Left ventricle myocardium inferior (tissue), 1 donor: ENCODE results near the gene APP. TPM values are rescaled to one million over a fixed set of nuclear protein-coding genes. Genes with fewer than 3 reads are reported as not detected.
A peak's percentile ranks its signal among the peaks of the same experiment; 100 is the strongest.

Experiments used
- DNase-seq: peaks from one replicate; pipeline ENCODE4 v3.0.0-alpha.2; 2020
- H3K27ac ChIP-seq: fragments of 200-600 bp; replicated peaks from 2 replicates; pipeline ENCODE4 v1.8.0; 2021
- H3K27me3 ChIP-seq: fragments of 200-600 bp; 2 replicates; pipeline ENCODE4 v1.8.0; 2021; ENCODE audit warnings: low read depth
- H3K36me3 ChIP-seq: fragments of 200-600 bp; 2 replicates; pipeline ENCODE4 v1.8.0; 2021
- H3K4me1 ChIP-seq: fragments of 200-600 bp; 2 replicates; pipeline ENCODE4 v1.8.0; 2021
- H3K4me3 ChIP-seq: fragments of 200-600 bp; 2 replicates; pipeline ENCODE4 v1.8.0; 2021; ENCODE audit warnings: mild to moderate bottlenecking, moderate library complexity
- H3K9me3 ChIP-seq: fragments of 200-600 bp; replicated peaks from 2 replicates; pipeline ENCODE4 v1.8.0; 2021
- intact Hi-C: fragments of 100-400 bp; cut with micrococcal nuclease; formaldehyde crosslinking; loops from one replicate; pipeline ENCODE4 v1.11.0; 2022
- total RNA-seq: library from RNA; stranded (reverse); fragmentation: NEBNext Ultra II Directional; extraction: Animal tissue kit (Norgen Biotek cat#: 25700); gene quantifications from one replicate; pipeline ENCODE4 v1.2.1, GENCODE V29; 2021
- TF ChIP-seq, protein P1 (sequence below): fragments of 200-600 bp; IDR thresholded peaks from 2 replicates; pipeline ENCODE4 v1.8.0; 2021; ENCODE audit warnings: antibody characterized with exemption, mild to moderate bottlenecking, borderline replicate concordance
- donor health status: DM: no; HTN: yes; CAD: no; lungs with severe emphysema.

The APP gene
- total RNA-seq, 1 donor from 2014 or later, result 332 TPM

GRCh38 chr21:25898671-25899070, 271.9 kb downstream of the APP start:
- Histone ChIP-seq H3K27me3 (no peaks in the 10 kb centered on the region), H3K4me3 (no peak overlapping the region), H3K9me3 (no peaks in the 10 kb centered on the region), H3K4me1 (peaks cover 29% of the 10 kb centered on the region), H3K36me3 (peaks cover 33% of the 10 kb centered on the region), H3K27ac (peak overlapping the region; percentile 34)
- intact Hi-C loops, result loop anchor here (5.0 kb wide), 1 partner anchor 274 kb away; the partner anchor contains the start of gene APP
- DNase-seq, result no peak
- TF ChIP-seq, protein P1, sequence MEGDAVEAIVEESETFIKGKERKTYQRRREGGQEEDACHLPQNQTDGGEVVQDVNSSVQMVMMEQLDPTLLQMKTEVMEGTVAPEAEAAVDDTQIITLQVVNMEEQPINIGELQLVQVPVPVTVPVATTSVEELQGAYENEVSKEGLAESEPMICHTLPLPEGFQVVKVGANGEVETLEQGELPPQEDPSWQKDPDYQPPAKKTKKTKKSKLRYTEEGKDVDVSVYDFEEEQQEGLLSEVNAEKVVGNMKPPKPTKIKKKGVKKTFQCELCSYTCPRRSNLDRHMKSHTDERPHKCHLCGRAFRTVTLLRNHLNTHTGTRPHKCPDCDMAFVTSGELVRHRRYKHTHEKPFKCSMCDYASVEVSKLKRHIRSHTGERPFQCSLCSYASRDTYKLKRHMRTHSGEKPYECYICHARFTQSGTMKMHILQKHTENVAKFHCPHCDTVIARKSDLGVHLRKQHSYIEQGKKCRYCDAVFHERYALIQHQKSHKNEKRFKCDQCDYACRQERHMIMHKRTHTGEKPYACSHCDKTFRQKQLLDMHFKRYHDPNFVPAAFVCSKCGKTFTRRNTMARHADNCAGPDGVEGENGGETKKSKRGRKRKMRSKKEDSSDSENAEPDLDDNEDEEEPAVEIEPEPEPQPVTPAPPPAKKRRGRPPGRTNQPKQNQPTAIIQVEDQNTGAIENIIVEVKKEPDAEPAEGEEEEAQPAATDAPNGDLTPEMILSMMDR, result no peak

- H3K9me3 ChIP-seq, result no peaks in the 10 kb centered on the region
- no peak overlapping the region for H3K4me3 ChIP-seq
- H3K27ac ChIP-seq, result peak overlapping the region; percentile 31
- peaks cover 33% of the 10 kb centered on the region for H3K4me1 ChIP-seq
- no peaks in the 10 kb centered on the region for H3K27me3 ChIP-seq
- intact Hi-C loops, result loop anchor here (5.0 kb wide), 1 partner anchor 275 kb away; the partner anchor contains the start of gene APP
- no peak for DNase-seq
- TF ChIP-seq, protein P1, result no peak
- peaks cover 28% of the 10 kb centered on the region for H3K36me3 ChIP-seq
Measured at GRCh38 chr21:25897383-25897782, 273.2 kb downstream of the APP start.

- Histone ChIP-seq H3K9me3 (no peaks in the 10 kb centered on the region), H3K4me1 (peaks cover 37% of the 10 kb centered on the region), H3K27me3 (no peaks in the 10 kb centered on the region), H3K36me3 (peaks cover 27% of the 10 kb centered on the region), H3K4me3 (no peak overlapping the region), H3K27ac (peak overlapping the region; percentile 25)
- intact Hi-C loops, result loop anchor here (5.0 kb wide), 1 partner anchor 276 kb away; the partner anchor contains the start of gene APP
- no peak for DNase-seq
- TF ChIP-seq, protein P1, result no peak
Measured at GRCh38 chr21:25896501-25897056, 274.0 kb downstream of the APP start.

DNA sequence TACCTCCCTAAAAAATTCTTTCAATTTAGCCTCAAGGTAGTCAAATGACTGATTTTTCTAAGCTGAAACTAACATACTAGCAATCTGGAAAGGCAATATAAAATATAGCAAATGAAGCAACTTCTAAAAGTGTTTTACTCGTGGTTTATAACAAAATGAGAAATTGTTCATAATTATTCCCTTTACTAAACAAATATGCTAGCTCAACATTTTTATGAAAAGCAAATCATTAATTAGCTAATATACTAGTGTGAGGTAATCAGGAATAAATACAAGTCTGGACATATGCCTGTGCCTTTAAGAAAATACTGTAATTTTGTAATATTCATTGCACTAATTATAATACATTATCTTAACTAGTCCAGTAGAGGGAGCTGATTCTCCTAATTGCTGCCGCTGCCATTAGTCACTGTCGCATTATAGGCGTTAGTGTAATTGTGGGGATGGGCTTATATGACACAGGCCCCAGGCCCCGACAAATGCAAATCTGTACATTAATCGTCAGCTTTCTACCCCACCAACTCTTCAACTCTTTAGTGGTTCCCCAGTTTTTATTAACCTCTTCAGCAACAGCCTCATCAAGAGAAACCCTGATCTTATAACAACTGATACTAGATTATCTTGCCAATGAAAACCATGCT, 274.9 kb downstream of the APP start:
- H3K27me3 ChIP-seq, result no peaks in the 10 kb centered on the region
- H3K27ac ChIP-seq, result peak overlapping the region; percentile 25
- H3K9me3 ChIP-seq, result no peaks in the 10 kb centered on the region
- H3K4me1 ChIP-seq, result peaks cover 37% of the 10 kb centered on the region
- DNase-seq, result no peak
- intact Hi-C loops, result loop anchor here (5.0 kb wide), 1 partner anchor 277 kb away; the partner anchor contains the start of gene APP
- TF ChIP-seq, protein P1, result peak; percentile 69
- H3K4me3 ChIP-seq, result no peak overlapping the region
- H3K36me3 ChIP-seq, result peaks cover 34% of the 10 kb centered on the region

GRCh38 chr21:25893191-25893590, 277.4 kb downstream of the APP start:
- Histone ChIP-seq H3K27me3 (no peaks in the 10 kb centered on the region), H3K4me1 (peaks cover 22% of the 10 kb centered on the region), H3K4me3 (no peak overlapping the region), H3K9me3 (no peaks in the 10 kb centered on the region), H3K36me3 (peaks cover 47% of the 10 kb centered on the region), H3K27ac (no peak overlapping the region)
- TF ChIP-seq, protein P1, result no peak
- DNase-seq, result no peak
- intact Hi-C loops, result no loop called here
